ENCODE results near the gene DDX10. TPM values are rescaled to one million over a fixed set of nuclear protein-coding genes. Genes with fewer than 3 reads are reported as not detected.

The DDX10 gene
- total and polyA plus RNA-seq, 2 of the 8 experiments (the other 6 are each of a cell fraction or from before 2014, with no cell fraction given) = 49.2 to 52.2 TPM

DNA sequence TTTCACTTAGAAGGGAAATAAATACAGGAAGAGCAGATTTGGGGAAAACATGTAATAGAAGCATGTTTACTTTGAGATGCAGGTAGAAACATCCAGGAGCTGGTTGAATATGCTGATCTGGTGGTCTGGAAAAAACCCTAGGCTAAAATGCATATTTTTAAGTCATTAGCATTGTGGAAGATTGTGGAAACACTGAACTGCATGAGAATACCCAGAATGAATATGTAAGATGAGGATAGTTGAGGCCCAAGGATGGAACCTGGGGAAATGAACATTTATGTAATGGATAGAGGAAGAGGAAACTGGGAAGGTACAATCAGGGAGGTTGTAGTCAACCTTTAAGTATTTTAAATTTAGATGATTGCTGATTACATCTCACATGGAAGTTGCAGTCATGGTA lies 269.4 kb downstream of the DDX10 start:
- no peak overlapping the region for H3K18ac ChIP-seq (ENCODE audit: extremely low read depth, low read length)
- H3K56ac ChIP-seq (replicated peaks; ENCODE audit: insufficient read length, low read depth, low read length) = no peak overlapping the region
- FAIRE-seq (no peak), DNase-seq (ENCODE audit: low read depth in 1 of 2, low spot score in 2 of 2) (no peak)
- H3K4me3 ChIP-seq (ENCODE audit: extremely low read depth in 1 of 4, insufficient read depth in 2 of 4, low read depth in 3 of 4, low read length in 4 of 4) = no peak overlapping the region
- H3K27me3 ChIP-seq (replicated peaks in 1 of 4; ENCODE audit: control insufficient read depth in 3 of 4, extremely low read depth in 1 of 4, insufficient read depth in 3 of 4, low read length in 3 of 4) = no peaks in the 10 kb centered on the region
- no peaks in the 10 kb centered on the region for H3K79me1 ChIP-seq (ENCODE audit: low read depth, low read length)
- H4K8ac ChIP-seq (ENCODE audit: extremely low read depth, insufficient read depth, low read length) = no peak overlapping the region
- H2BK120ac ChIP-seq (replicated peaks; ENCODE audit: low read depth, low read length) = no peak overlapping the region
- no peaks in the 10 kb centered on the region for H3K36me3 ChIP-seq (ENCODE audit: control insufficient read depth in 2 of 4, insufficient read depth in 4 of 4, low read length in 3 of 4)
- no peak overlapping the region for H3K27ac ChIP-seq (ENCODE audit: low read depth, low read length)
- H2BK5ac ChIP-seq (ENCODE audit: low read depth, low read length) = no peak overlapping the region
- no peak overlapping the region for H3K9ac ChIP-seq (replicated peaks in 1 of 4; ENCODE audit: extremely low read depth in 1 of 4, low read depth in 3 of 4, low read length in 3 of 4)
- no peaks in the 10 kb centered on the region for H3K79me2 ChIP-seq (ENCODE audit: control insufficient read depth in 1 of 2, insufficient read depth in 2 of 2, low read length in 2 of 2)
- no peak overlapping the region for H2BK20ac ChIP-seq (ENCODE audit: low read length)
- no peak overlapping the region for H2AFZ ChIP-seq (ENCODE audit: low read length)
- H2BK12ac ChIP-seq (ENCODE audit: low read depth, low read length) = no peak overlapping the region
- H3K23me2 ChIP-seq (ENCODE audit: low read depth, low read length) = no peaks in the 10 kb centered on the region
- H3K14ac ChIP-seq (ENCODE audit: insufficient read length) = no peak overlapping the region
- H3K23ac ChIP-seq (ENCODE audit: insufficient read length) = no peak overlapping the region
- H3K4me2 ChIP-seq (ENCODE audit: insufficient read depth in 1 of 2, low read depth in 2 of 2, low read length in 2 of 2) = no peak overlapping the region; a peak in 1 of 4 replicates
- ChIA-PET CTCF (ENCODE audit: partially characterized antibody) (no interaction called here), POLR2A (ENCODE audit: partially characterized antibody) (no interaction called here)
- no peak overlapping the region for H2AK5ac ChIP-seq (ENCODE audit: low read depth, low read length)
- no peak overlapping the region for H2BK15ac ChIP-seq (ENCODE audit: low read length)
- no peaks in the 10 kb centered on the region for H3K4me1 ChIP-seq (replicated peaks in 1 of 4; ENCODE audit: control insufficient read depth in 3 of 4, insufficient read depth in 4 of 4, low read length in 3 of 4)
- no peak overlapping the region for H4K5ac ChIP-seq (ENCODE audit: insufficient read length, low read depth, low read length)
- H3K9me3 ChIP-seq (ENCODE audit: insufficient read depth in 2 of 2, low read depth in 1 of 2, low read length in 1 of 2) = no peaks in the 10 kb centered on the region
- TF ChIP-seq YY1 (IDR thresholded peaks at IDR 0.05; ENCODE audit: low read depth, low read length) = no peak
- no peak for TF ChIP-seq RFX5 (IDR thresholded peaks at IDR 0.05; ENCODE audit: borderline replicate concordance, low read depth, low read length)
- no peak for TF ChIP-seq CTCF (IDR thresholded peaks at IDR 0.05; ENCODE audit: control extremely low read depth in 1 of 3, insufficient read depth in 1 of 3, low read depth in 1 of 3, low read length in 3 of 3)
- TF ChIP-seq, protein P1, sequence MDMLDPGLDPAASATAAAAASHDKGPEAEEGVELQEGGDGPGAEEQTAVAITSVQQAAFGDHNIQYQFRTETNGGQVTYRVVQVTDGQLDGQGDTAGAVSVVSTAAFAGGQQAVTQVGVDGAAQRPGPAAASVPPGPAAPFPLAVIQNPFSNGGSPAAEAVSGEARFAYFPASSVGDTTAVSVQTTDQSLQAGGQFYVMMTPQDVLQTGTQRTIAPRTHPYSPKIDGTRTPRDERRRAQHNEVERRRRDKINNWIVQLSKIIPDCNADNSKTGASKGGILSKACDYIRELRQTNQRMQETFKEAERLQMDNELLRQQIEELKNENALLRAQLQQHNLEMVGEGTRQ (IDR thresholded peaks at IDR 0.05; ENCODE audit: low read length) = no peak
- TF ChIP-seq POLR2A (IDR thresholded peaks at IDR 0.05; ENCODE audit: control extremely low read depth in 1 of 2, low read depth in 2 of 2, low read length in 2 of 2) = no peak
- no peak for TF ChIP-seq POLR2AphosphoS5 (IDR thresholded peaks at IDR 0.05; ENCODE audit: low read depth, low read length)
- TF ChIP-seq, protein P2, sequence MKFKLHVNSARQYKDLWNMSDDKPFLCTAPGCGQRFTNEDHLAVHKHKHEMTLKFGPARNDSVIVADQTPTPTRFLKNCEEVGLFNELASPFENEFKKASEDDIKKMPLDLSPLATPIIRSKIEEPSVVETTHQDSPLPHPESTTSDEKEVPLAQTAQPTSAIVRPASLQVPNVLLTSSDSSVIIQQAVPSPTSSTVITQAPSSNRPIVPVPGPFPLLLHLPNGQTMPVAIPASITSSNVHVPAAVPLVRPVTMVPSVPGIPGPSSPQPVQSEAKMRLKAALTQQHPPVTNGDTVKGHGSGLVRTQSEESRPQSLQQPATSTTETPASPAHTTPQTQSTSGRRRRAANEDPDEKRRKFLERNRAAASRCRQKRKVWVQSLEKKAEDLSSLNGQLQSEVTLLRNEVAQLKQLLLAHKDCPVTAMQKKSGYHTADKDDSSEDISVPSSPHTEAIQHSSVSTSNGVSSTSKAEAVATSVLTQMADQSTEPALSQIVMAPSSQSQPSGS (IDR thresholded peaks at IDR 0.05; ENCODE audit: low read length) = no peak
- TF ChIP-seq NANOG (IDR thresholded peaks at IDR 0.05; ENCODE audit: insufficient read depth, low read depth, low read length, poor library complexity, severe bottlenecking) = no peak
- no peak for TF ChIP-seq CBX8 (IDR thresholded peaks at IDR 0.05; ENCODE audit: borderline replicate concordance, low read depth, low read length)
- no peak for TF ChIP-seq JUND (IDR thresholded peaks at IDR 0.05; ENCODE audit: low read length)
- no peak for TF ChIP-seq GABPA (IDR thresholded peaks at IDR 0.05; ENCODE audit: borderline replicate concordance, insufficient read depth, low read length)
- no peak overlapping the region for H3K4ac ChIP-seq (replicated peaks; ENCODE audit: insufficient read length, low read depth, low read length)
- H4K20me1 ChIP-seq (replicated peaks in 1 of 2; ENCODE audit: control insufficient read depth in 1 of 2, insufficient read depth in 2 of 2, low read length in 2 of 2) = no peaks in the 10 kb centered on the region
- H4K91ac ChIP-seq (replicated peaks; ENCODE audit: insufficient read length, low read length) = no peak overlapping the region

Measured in H1 (cell line).